Liver (tissue), 9 donors: Measurements from ENCODE around the gene BTRC. TPM values are rescaled to one million over a fixed set of nuclear protein-coding genes. Genes with fewer than 3 reads are reported as not detected.
A peak's percentile ranks its signal among the peaks of the same experiment; 100 is the strongest.

Source experiments
- DNase-seq: peaks from one replicate; pipeline ENCODE4 v3.0.0-alpha.2; 2017; ENCODE audit warnings: low spot score
- H3K27ac ChIP-seq, 2 donors: one replicate each; pipeline ENCODE4 v1.7.0; 2013; ENCODE audit warnings: inconsistent platforms in 2 of 2, low read length in 2 of 2, control low read depth in 1 of 2, low read depth in 1 of 2, mild to moderate bottlenecking in 1 of 2
- H3K27me3 ChIP-seq, 4 donors: one replicate each; pipeline versions ENCODE4 v1.6.1 to v1.7.0; 2013; ENCODE audit warnings: low read length in 3 of 4, inconsistent platforms in 1 of 4, mild to moderate bottlenecking in 1 of 4, moderate library complexity in 1 of 4; ENCODE audit not compliant: control insufficient read depth in 4 of 4, insufficient read depth in 4 of 4
- H3K36me3 ChIP-seq, 4 donors: one replicate each; pipeline versions ENCODE4 v1.6.1 to v1.7.0; 2013; ENCODE audit warnings: low read length in 3 of 4, mild to moderate bottlenecking in 3 of 4, low read depth in 1 of 4, moderate library complexity in 1 of 4; ENCODE audit not compliant: control insufficient read depth in 4 of 4, insufficient read depth in 3 of 4
- H3K4me1 ChIP-seq, 4 donors: one replicate each; pipeline versions ENCODE4 v1.6.1 to v1.7.0; 2013; ENCODE audit warnings: low read length in 3 of 4, mild to moderate bottlenecking in 3 of 4, moderate library complexity in 1 of 4; ENCODE audit not compliant: control insufficient read depth in 4 of 4, insufficient read depth in 4 of 4
- H3K4me3 ChIP-seq, 3 donors: one replicate each; pipeline versions ENCODE4 v1.6.1 to v1.7.0; 2013; ENCODE audit warnings: low read length in 3 of 3, control low read depth in 1 of 3, low read depth in 1 of 3, mild to moderate bottlenecking in 1 of 3
- H3K9ac ChIP-seq, 2 donors: one replicate each; pipeline ENCODE4 v1.7.0; 2013; ENCODE audit warnings: low read length in 2 of 2, mild to moderate bottlenecking in 2 of 2, moderate library complexity in 2 of 2, control low read depth in 1 of 2, low read depth in 1 of 2
- H3K9me3 ChIP-seq, 4 donors: one replicate each; pipeline versions ENCODE4 v1.6.1 to v1.7.0; 2013; ENCODE audit warnings: low read length in 3 of 4; ENCODE audit not compliant: control insufficient read depth in 4 of 4
- ATF3 ChIP-seq: IDR thresholded peaks from 2 replicates; pipeline ENCODE4 v1.6.1; 2016; ENCODE audit warnings: antibody characterized with exemption
- CTCF ChIP-seq: fragments of 150-350 bp; IDR thresholded peaks from 2 replicates; pipeline ENCODE4 v1.5.1; 2017; ENCODE audit warnings: improper control_type of control experiment, low read depth, low read length; ENCODE audit not compliant: missing input control
- EGR1 ChIP-seq, 2 donors: IDR thresholded peaks; 2 replicates each; pipeline ENCODE4 v1.6.1; 2016 to 2018; ENCODE audit warnings: antibody characterized with exemption in 2 of 2, low read depth in 2 of 2
- FOXA1 ChIP-seq: IDR thresholded peaks from 2 replicates; pipeline ENCODE4 v1.6.1; 2016; ENCODE audit warnings: antibody characterized with exemption
- FOXA2 ChIP-seq: IDR thresholded peaks from 2 replicates; pipeline ENCODE4 v1.6.1; 2016; ENCODE audit warnings: antibody characterized with exemption
- GABPA ChIP-seq, 2 donors: IDR thresholded peaks in 1 of 2; conservative IDR thresholded peaks in 1 of 2; 2 replicates each; pipeline ENCODE4 v1.6.1; 2016; ENCODE audit warnings: antibody characterized with exemption in 2 of 2, mild to moderate bottlenecking in 1 of 2, moderate library complexity in 1 of 2
- HNF4A ChIP-seq, 2 donors: conservative IDR thresholded peaks; 2 replicates each; pipeline ENCODE4 v1.6.1; 2016; ENCODE audit warnings: antibody characterized with exemption in 2 of 2, mild to moderate bottlenecking in 2 of 2
- HNF4G ChIP-seq: IDR thresholded peaks from 2 replicates; pipeline ENCODE4 v1.6.1; 2016; ENCODE audit warnings: antibody characterized with exemption
- JUND ChIP-seq, 2 donors: IDR thresholded peaks; 2 replicates each; pipeline ENCODE4 v1.6.1; 2016; ENCODE audit warnings: antibody characterized with exemption in 2 of 2
- MAX ChIP-seq: IDR thresholded peaks from 2 replicates; pipeline ENCODE4 v1.6.1; 2016; ENCODE audit warnings: antibody characterized with exemption
- NR2F2 ChIP-seq: IDR thresholded peaks from 2 replicates; pipeline ENCODE4 v1.6.1; 2016; ENCODE audit warnings: antibody characterized with exemption
- RAD21 ChIP-seq, 2 donors: IDR thresholded peaks; 2 replicates each; pipeline ENCODE4 v1.6.1; 2016; ENCODE audit warnings: antibody characterized with exemption in 2 of 2, mild to moderate bottlenecking in 2 of 2
- REST ChIP-seq: IDR thresholded peaks from 2 replicates; pipeline ENCODE4 v1.6.1; 2016; ENCODE audit warnings: antibody characterized with exemption, mild to moderate bottlenecking
- RXRA ChIP-seq, 2 donors: IDR thresholded peaks; 2 replicates each; pipeline ENCODE4 v1.6.1; 2017 to 2018; ENCODE audit warnings: antibody characterized with exemption in 2 of 2, mild to moderate bottlenecking in 1 of 2
- SP1 ChIP-seq: IDR thresholded peaks from 2 replicates; pipeline ENCODE4 v1.6.1; 2018; ENCODE audit warnings: antibody characterized with exemption, mild to moderate bottlenecking
- TAF1 ChIP-seq: conservative IDR thresholded peaks from 2 replicates; pipeline ENCODE4 v1.6.1; 2016; ENCODE audit warnings: antibody characterized with exemption, mild to moderate bottlenecking
- YY1 ChIP-seq: IDR thresholded peaks from 2 replicates; pipeline ENCODE4 v1.6.1; 2016; ENCODE audit warnings: antibody characterized with exemption, mild to moderate bottlenecking
- ZBTB33 ChIP-seq: IDR thresholded peaks from 2 replicates; pipeline ENCODE4 v1.6.1; 2016; ENCODE audit warnings: antibody characterized with exemption
- WGBS: extraction: QIAGEN DNeasy Blood & Tissue Kit; methylation state at CpG from one replicate; pipeline ENCODE4 v1.1.7; 2013; 5-methylcytosine and 5-hydroxymethylcytosine counted together
- polyA plus RNA-seq, 2 donors: library from polyadenylated mRNA; stranded (reverse) in 1 of 2; unstranded in 1 of 2; fragments of 200-250 nt in 1 of 2; fragments of >200 nt in 1 of 2; fragmentation: Nextera tagmentation in 1 of 2; extraction: Ambion mirVana in 1 of 2; gene quantifications; one replicate each; pipeline versions ENCODE4 v1.2.1 to v1.2.3, GENCODE V29; 2013 to 2015
- total RNA-seq, 2 donors: library from RNA; depleted of rRNA; stranded (reverse); fragments of >200 nt; gene quantifications; one replicate each; pipeline ENCODE4 v1.2.3, GENCODE V29; 2014
- donor health status: healthy.
- donor health status: healthy.
- donor health status: healthy.
- donor health status: healthy.
- donor health status: healthy.

BTRC gene
- total and polyA plus RNA-seq, 4 donors, result 2.7 to 28.2 (median 5.9) TPM

GRCh38 chr10:101485681-101486554 is 132.0 kb downstream of the BTRC start:
- 40% methylated on average over 23 of the region's 23 CpGs for WGBS
- peak overlapping the region; percentile 11 to 54 for H3K27ac ChIP-seq
- H3K4me1 ChIP-seq, result peaks cover 0 to 18% (median 10%) of the 10 kb centered on the region in 4 donors
- H3K27me3 ChIP-seq, result no peaks in the 10 kb centered on the region
- no peak for TF ChIP-seq JUND (IDR thresholded peaks at IDR 0.05)
- TF ChIP-seq FOXA1, result no peak
- no peak for TF ChIP-seq NR2F2
- TF ChIP-seq GABPA (IDR thresholded peaks at IDR 0.05 in 1 of 2, conservative IDR thresholded peaks at IDR 0.05 in 1 of 2), result no peak
- no peak for TF ChIP-seq EGR1 (IDR thresholded peaks at IDR 0.05; ENCODE audit: low read depth in 2 of 2)
- TF ChIP-seq ATF3, result peak; percentile 32
- TF ChIP-seq REST, result peak; percentile 44
- TF ChIP-seq YY1, result peak; percentile 56
- peak; percentile 48 to 50 for TF ChIP-seq RXRA (IDR thresholded peaks at IDR 0.05)
- TF ChIP-seq MAX, result peak; percentile 47
- TF ChIP-seq SP1, result no peak
- peak; percentile 37 to 64 for TF ChIP-seq HNF4A (conservative IDR thresholded peaks at IDR 0.05)
- TF ChIP-seq TAF1, result no peak
- no peak for TF ChIP-seq HNF4G
- no peak for TF ChIP-seq CTCF
- peak; percentile 46 for TF ChIP-seq FOXA2
- TF ChIP-seq RAD21 (IDR thresholded peaks at IDR 0.05), result peak in 1 of 2 donors; percentile 20
- peak; percentile 39 for TF ChIP-seq ZBTB33
- H3K4me3 ChIP-seq, result peak overlapping the region in 2 of 3 donors; percentile 21 to 23
- no peaks in the 10 kb centered on the region for H3K36me3 ChIP-seq
- DNase-seq, result no peak
- no peaks in the 10 kb centered on the region for H3K9me3 ChIP-seq
- H3K9ac ChIP-seq, result no peak overlapping the region
